ENCODE results near the gene C1orf74. TPM values are rescaled to one million over a fixed set of nuclear protein-coding genes. Genes with fewer than 3 reads are reported as not detected.

C1orf74 gene
- total RNA-seq = 1 to 10 TPM; 1.8 to 1.9 TPM
- long read RNA-seq, full-length matches to known transcripts = 2 of 2 reads
- long read RNA-seq, partial matches to known transcripts = 0 of 2 reads
- long read RNA-seq, other reads (novel, unspliced or antisense) = 0 of 2 reads

DNA sequence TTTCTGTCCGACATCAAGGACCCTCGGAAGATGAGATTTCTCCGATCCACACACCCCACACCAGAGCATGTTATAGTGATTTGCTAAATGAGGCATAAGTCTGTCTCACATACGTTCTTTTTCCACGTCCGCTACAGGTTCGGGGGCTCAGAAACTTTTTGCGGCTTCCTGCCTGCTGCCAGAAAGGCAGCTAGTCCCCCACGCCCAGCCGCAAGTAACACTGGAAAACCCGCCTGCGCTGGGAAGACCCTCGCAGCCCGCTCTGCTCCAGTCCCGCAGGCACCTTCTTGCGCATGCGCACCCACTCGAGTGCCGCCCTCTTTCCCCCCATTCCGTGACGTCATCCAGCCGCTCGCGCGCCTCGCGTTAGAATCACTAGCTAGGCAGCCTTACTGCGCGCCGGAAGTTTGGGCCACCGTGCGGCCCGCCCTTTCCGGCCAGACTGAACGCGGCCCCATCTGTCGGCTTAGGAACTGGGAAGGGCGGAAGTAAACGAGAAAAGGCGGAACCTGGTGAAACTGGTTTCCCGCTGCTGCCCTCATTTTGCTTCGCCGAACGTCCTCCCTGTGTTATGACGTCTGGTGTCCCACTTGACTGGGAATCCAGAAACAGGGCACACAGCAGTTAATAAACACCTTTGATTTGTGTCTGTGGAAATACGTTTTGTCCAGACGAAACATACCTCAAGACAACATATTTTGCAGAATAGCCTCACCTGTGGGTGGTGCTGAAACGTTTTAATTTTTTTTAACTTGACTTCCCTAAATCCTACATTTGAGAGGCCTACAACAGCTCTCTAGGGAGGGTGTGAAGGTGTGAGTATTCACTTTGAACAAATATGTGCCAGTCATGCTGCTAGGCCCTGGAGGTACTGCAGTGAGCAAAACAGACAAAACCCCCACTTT is at the start of gene C1orf74:
Gene C1orf74 (minus strand): TSS at position 295 of the 905 bp plus-strand sequence. CDS start 925 bp downstream, outside the sequence.
- ATAC-seq (peak; percentile 98 to 99), DNase-seq (peak; percentile 99)
- intact Hi-C loops (cut with DNase I) = loop anchor here in 1 of 2 donors (5.0 kb wide), 1 partner anchor 38 kb away; no protein-coding TSS in a partner anchor

DNA sequence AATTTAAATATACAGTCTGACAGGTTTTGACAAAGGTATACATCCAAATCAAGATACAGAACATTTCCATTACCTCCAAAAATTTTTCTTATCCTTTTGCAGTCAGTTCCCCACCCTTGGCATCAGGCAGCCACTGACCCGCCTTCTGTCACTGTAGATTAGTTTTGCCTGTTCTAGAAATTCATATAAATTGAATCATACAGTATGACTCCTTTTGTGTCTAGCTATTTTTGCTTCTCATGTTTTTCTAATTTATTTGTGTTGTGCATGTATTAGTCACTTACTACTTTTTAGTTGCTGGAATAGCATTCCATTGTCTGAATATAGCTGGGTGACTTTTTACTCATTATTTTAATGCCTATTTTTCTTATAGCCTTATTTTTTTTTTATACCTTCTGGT is 47.3 kb upstream of the C1orf74 start:
- ATAC-seq (no peak), DNase-seq (no peak)
- intact Hi-C loops (cut with DNase I) = no loop called here

- no peak for ATAC-seq
- DNase-seq = no peak
- intact Hi-C loops (cut with DNase I) = no loop called here
Observed at GRCh38 chr1:209830722-209831121, 46.4 kb upstream of the C1orf74 start.

- no peak for DNase-seq
- intact Hi-C loops (cut with DNase I) = no loop called here
- ATAC-seq = no peak
Observed at GRCh38 chr1:209829716-209830115, 45.4 kb upstream of the C1orf74 start.

GRCh38 chr1:209827384-209828262 is 43.3 kb upstream of the C1orf74 start, which contains the start of gene UTP25:
Gene UTP25, plus strand, starts transcription at chr1:209827972. Its CDS starts 92 bp downstream, at chr1:209828064.
- ATAC-seq (peak; percentile 94 to 95), DNase-seq (peak; percentile 94)
- intact Hi-C loops (cut with DNase I) = no loop called here

DNA sequence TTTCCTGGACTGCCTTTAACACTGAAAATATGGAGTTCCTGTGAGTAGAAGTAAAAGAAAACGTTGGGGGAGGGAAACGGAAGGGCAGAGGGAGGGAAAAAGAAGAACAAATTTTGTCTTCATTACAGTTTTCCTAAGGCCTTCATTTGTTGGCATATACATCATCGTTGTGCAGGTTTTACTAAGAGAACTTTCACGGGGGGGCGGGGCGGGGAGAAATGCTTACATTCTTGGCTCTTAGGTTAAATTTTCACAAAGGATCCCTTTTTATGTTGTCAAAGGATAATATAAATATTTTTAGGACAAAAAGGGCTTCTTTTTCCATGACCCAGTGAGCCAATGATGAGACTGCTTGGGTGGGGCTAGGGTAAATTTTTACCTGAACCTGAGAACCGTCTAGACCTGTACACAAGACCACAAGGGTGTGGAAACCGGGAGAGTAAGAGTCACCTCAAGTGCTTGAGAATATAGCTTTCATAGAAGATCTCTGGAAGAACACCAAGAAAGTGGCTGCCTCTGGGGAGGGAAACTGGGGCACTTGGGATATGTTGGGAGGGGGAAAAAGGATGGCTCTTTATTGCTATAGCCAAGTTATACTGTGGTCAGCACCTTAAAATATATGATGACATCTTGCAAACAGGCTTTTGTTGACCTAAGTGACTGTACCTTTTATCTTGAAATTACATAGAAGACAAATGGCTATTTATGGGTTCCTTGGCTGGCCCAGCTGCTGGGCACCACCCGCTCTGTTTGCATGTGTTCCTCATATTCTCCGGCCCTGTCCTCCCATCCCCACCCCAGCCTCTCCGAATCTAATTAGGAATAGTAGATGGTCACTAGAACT is 41.5 kb upstream of the C1orf74 start:
- intact Hi-C loops (cut with DNase I) = no loop called here
- no peak for DNase-seq
- ATAC-seq = no peak

GRCh38 chr1:209823143-209824041 is 39.0 kb upstream of the C1orf74 start:
- DNase-seq (no peak), ATAC-seq (peak in 1 of 2 donors; percentile 36)
- intact Hi-C loops (cut with DNase I) = loop anchor here in 1 of 2 donors (5.0 kb wide), 1 partner anchor 41 kb away; the partner anchor contains the start of gene C1orf74

DNA sequence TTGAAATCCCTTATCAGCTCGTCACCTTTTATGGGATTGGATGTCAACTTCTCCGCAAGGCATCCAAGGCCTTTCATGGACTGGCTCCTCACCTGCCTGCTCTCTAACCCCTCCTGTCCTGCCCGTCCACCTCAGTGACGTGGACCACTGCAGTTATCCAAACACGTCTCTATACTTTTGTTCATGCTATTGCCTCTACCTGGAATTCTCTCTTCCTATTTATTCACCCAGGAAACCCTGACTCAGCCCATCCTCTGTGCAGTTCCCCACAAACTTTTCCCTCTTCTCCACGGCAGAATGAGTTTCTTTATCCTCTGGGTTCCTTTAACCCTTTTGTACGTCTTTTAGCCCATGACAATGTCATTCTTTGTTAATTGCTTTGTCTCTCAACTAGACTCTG is 38.3 kb upstream of the C1orf74 start:
- intact Hi-C loops (cut with DNase I) = loop anchor here in 1 of 2 donors (5.0 kb wide), 1 partner anchor 40 kb away; the partner anchor contains the start of gene C1orf74
- no peak for DNase-seq
- no peak for ATAC-seq

DNA sequence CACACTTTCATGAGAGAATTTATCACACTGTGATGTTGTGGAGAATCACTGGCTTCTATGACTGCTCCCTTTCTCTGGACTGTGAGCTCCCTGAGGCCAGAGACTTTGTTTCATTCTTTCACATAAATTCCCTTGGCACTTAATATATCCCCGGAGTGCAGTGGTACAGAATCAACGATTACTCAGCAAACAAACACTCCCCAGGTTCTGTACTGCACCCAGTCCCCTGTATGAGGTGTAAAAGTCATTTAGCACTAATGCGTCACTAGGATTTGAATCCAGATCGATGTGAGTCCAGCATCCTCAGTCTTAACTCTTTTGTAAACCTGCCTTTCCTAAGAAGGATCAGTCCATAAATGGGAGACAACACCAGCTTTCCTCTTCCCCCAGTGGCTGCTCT is 36.6 kb upstream of the C1orf74 start:
- intact Hi-C loops (cut with DNase I) = loop anchor here in 1 of 2 donors (5.0 kb wide), 1 partner anchor 39 kb away; the partner anchor contains the start of gene C1orf74
- ATAC-seq = no peak
- DNase-seq = no peak

DNA sequence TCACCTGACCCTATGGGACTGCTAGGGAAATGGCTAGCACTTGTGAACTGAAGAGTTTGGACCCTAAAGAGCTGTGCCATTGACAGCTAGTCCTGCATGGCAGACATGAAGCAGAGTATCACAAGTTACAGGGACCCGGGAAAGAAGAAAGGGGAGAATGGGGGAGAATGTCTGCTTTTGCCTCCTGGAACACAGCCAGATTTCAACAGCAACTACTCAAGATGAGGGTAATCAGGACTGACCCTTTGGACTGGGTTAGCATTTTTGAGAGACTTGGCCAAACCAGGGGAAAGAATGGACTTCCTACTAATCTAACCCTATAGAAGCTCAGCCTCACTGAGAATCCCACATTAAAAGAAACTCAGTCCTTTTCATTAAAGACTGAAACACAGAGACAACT is 34.7 kb upstream of the C1orf74 start:
- ATAC-seq = no peak
- intact Hi-C loops (cut with DNase I) = no loop called here
- DNase-seq = no peak

DNA sequence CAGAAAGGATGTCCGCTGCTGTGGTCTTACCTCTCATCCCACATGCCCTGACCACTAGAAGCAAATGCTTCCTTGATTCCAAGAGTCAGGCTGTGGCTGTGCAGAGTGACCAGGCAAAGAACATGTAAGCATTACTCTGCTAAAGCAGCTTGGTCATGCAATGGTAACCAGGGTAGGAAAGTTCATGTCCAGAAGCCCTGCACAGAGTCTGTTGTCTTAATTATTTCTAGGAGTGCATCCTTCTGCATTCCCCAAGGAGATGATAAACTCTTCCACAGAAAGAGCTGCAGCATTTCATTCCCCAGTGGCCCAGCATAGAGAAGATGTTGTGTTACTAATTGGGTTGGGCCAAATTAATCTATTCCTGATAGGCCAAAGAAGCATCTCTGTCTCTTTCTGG is 33.3 kb upstream of the C1orf74 start:
- no peak for ATAC-seq
- intact Hi-C loops (cut with DNase I) = no loop called here
- no peak for DNase-seq

- no peak for ATAC-seq
- no peak for DNase-seq
- intact Hi-C loops (cut with DNase I) = no loop called here
Observed at GRCh38 chr1:209816923-209817322, 32.6 kb upstream of the C1orf74 start.

DNA sequence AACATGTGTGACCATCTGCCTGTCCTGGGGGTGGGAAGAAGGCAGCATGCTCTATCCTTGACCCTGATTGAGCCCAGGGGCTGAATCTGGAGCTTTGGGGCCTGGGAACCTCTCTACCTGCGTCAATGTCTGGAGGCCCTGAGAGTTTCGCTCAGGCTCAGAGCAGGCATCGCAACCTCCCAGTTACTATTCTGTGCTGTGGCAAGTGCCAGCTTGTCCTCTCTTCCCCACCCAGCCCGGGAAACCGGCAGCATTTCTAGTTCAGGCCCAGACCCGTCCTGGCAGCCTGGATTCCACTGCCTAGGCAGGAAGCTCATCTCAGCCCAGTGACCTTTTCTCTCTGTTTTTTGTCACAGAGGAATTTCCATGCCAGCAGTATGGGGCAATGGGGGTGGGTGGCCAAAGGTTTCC is 31.6 kb upstream of the C1orf74 start:
- ATAC-seq (no peak), DNase-seq (no peak)

DNA sequence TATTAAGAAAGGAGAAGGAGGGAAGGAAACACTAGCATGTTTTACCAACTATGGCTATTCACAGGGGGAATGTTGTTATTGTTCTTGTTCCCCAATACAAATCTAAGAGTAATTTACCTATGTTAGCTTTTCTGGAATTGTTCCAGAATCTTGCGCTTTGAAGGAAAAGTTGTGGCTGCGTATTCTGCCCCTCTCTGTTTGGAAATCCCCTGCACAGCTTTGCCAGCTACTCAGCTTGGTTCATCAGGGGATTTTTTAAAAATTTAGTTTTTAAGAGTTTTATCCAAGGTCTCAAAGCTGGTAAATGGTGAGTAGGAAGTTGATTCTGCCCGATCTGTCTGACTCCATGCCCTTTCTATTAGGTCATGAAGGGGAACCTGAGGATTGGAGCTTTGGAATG is 31.1 kb upstream of the C1orf74 start:
- no peak for DNase-seq
- ATAC-seq = no peak
- intact Hi-C loops (cut with DNase I) = no loop called here

More for the DNA sequence above, 31.6 kb upstream of the C1orf74 start:
- intact Hi-C loops (cut with DNase I) = no loop called here

DNA sequence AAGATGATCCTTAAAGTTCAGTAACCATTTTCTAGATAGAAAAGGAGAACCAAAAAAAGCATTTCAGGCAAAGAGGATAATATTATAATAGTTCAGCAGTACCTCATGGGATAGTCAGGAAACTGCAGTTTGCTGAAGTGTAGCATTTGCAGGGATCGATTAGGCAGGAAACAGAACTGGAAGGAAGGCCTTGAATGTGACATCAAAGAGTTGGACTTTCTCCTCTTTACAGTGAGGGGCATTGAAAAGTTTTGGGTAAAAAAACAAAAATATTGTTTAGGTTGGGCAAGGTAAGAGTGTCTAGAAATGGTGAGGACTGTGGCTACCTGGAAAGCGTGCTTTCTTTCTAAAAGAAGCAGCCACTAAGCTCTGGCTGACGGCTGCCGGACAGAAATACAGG is 29.5 kb upstream of the C1orf74 start:
- intact Hi-C loops (cut with DNase I) = no loop called here
- no peak for ATAC-seq
- DNase-seq = no peak

DNA sequence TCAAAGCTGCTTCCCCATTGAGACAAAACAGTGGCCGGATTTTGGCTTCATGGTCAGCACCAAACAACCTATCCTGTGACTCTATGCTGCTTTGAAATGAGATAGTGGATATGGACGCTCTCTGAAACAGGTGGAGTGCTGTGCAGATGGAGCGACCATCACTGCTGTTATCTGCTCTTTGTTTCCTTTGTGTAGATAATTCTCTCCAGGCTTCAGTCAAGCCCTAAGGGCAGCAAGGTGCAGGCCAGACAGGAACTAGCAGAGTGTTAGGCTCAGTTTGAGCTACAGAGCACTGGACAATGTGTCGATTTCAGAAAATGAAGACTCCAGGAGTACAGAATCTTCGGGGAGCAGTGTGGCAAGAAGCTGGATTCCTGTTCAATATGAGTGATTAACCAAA is 26.4 kb upstream of the C1orf74 start:
- intact Hi-C loops (cut with DNase I) = no loop called here
- DNase-seq (no peak), ATAC-seq (no peak)

DNA sequence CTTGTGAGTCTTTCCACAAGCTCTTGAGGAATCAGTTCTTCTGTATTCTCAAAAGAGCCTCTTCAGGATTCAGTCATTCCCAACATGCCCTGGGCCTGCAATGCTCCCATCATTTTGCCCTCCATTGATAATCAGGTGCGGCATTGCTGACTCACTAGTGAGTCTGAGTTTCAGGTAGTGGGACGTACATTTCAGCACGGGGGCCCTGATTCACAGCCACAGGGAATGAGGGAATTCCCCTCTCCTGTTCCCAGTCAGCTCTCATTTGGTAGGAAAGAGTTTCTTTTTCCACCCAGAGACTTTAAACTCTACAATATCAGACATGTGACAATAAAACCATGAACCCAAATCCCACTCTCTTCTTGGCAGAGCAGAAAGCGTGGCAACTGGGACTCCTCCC is 25.3 kb upstream of the C1orf74 start:
- no peak for DNase-seq
- intact Hi-C loops (cut with DNase I) = no loop called here
- no peak for ATAC-seq
